Stimulated activated CD4-positive, alpha-beta T cell treated with anti-CD3 and anti-CD28 coated beads, Interleukin-1b, Interleukin-23, amount 100 ng/mL, for 1 hour (primary cell): ENCODE results near the gene PRRC2B.
"Not testable (repeated sequence)": the region's sequence is repeated elsewhere in the genome, so short reads cannot be mapped to it uniquely, and the experiment has no call there.

ENCODE experiments used
- DNase-seq, 2 donors: peaks; one replicate each; pipeline ENCODE4 v3.0.0-alpha.2; 2020; ENCODE audit warnings: low read depth in 2 of 2

PRRC2B gene

DNA sequence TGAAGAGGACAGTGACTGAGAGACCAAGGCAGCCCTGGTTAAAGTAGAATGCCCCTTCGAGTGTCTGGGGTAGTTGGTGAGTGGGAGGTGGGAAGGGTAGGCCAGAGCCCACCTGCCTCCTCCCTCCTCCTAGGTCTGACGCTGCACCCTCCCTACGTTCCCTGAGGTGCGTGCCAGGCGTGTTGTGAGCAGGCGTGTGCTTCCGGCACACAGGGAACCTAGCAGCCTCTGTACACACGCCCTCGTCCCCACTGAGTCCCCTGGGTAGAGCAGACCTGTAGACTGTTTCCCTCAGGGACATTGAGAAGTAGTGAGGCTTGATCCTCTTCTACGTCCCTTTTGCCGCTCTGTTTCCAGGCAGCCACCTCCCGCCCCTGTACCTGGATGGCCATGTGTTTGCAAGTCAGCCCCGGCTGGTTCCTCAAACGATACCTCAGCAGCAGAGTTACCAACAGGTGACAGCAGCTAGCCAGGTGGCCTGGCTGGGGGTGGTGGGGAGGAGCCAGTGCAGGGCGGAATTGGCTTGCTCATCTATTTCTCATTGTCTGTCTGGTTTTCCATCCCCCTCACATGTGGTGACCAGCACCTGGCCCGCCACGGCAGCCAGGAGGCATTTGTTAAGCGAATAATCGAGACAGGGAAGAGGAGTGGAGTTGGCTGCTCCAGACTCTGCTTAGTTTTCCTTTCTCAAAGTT is 92.0 kb downstream of the PRRC2B start:
- no peak for DNase-seq

- DNase-seq: no peak
These were observed 93.1 kb downstream of the PRRC2B start for GRCh38 chr9:131487001-131487400.

- no peak for DNase-seq
These were observed 93.7 kb downstream of the PRRC2B start for GRCh38 chr9:131487621-131488031.

DNA sequence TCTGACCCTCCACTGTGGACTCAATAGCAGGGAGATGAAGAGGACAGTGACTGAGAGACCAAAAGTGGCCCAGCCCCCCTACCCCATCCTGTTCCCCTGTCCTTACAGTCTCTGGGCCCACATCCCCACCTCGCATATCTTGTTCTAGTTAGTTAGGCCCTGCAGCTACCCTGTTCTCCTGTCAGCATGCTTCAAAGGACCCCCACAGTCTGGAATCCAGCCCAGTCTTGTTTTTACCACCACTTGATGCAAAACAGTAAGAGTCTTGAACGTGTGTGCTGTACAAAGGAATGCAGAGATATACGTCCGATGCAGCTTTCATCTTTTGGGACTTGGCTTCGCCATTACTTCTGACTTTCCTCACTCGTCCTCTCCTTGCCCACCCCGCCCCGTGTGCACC is 96.6 kb downstream of the PRRC2B start:
- no peak for DNase-seq

DNA sequence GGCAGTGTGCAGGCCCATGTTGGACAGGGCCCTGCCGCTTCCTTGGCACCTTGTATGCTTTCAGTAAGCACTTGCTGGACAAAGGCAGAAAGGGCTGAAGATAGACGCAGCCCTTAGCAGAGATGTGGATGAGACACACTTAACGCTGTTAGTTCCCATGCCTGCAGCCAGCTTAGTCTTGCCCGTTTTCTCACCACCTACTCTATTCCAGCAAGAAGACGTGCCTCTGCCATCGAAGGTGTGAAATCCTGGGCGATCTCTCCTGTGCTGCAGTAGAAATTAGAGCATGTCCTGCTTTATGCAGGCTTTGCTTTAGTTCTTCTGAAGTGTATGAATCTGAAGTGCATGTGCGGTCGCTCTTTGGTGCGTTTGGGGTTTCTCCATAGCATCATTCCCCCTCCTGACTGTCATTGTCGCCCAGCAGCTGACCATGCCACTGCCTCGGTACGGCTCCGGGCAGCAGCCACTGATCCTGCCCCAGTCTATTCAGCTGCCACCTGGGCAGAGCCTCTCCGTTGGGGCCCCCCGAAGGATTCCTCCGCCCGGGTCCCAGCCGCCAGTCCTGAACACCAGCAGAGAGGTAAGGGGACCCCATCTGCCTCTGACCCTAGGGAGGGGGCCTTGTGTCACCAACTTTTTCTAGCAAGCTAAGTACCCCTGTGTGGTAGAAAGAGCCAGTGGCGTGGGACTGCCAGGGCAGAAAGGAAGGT is 97.3 kb downstream of the PRRC2B start:
- no peak for DNase-seq

- no peak for DNase-seq
These were observed 98.2 kb downstream of the PRRC2B start for GRCh38 chr9:131492070-131492469.

GRCh38 chr9:131494296-131494870 is 100.5 kb downstream of the PRRC2B start:
- no peak for DNase-seq

GRCh38 chr9:131495785-131496184 is 101.9 kb downstream of the PRRC2B start:
- DNase-seq: no peak

- no peak for DNase-seq
These were observed 103.0 kb downstream of the PRRC2B start for GRCh38 chr9:131496844-131497405.

DNA sequence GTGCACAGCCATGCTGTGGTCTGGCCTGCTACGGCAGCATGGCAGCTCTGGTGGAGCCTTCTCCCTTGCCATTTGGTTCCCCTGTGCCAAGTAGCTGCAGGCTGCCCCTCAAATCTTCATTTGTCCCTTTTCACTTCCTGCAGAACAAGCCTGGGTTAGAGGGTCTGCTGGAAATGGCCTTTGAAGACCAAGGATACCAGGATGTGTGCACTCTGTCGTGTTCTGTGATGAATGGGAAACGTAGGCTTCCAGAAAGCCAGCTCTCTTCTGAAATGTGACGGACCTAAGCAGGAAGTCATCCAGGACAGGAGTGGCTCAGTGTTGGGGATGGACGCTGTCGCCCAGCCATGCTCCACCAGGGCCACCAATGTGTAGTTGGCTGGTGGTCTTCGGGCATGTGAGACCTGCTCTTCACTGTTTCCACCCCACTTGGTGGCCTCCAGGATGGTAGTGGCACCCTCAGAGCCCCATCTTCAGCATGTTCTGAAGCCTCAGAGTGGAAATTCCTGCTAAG is 105.4 kb downstream of the PRRC2B start:
- no peak for DNase-seq

GRCh38 chr9:131500377-131500776 is 106.5 kb downstream of the PRRC2B start:
- peak in 1 of 2 donors; percentile 34 for DNase-seq

- no peak for DNase-seq
These were observed 107.2 kb downstream of the PRRC2B start for GRCh38 chr9:131500939-131501541.

GRCh38 chr9:131502781-131503625 is 109.1 kb downstream of the PRRC2B start, which contains the start of gene POMT1:
Gene POMT1, plus strand, starts transcription at chr9:131502918. Its CDS starts 1,301 bp downstream, at chr9:131504219.
- peak; percentile 78 to 79 for DNase-seq

DNA sequence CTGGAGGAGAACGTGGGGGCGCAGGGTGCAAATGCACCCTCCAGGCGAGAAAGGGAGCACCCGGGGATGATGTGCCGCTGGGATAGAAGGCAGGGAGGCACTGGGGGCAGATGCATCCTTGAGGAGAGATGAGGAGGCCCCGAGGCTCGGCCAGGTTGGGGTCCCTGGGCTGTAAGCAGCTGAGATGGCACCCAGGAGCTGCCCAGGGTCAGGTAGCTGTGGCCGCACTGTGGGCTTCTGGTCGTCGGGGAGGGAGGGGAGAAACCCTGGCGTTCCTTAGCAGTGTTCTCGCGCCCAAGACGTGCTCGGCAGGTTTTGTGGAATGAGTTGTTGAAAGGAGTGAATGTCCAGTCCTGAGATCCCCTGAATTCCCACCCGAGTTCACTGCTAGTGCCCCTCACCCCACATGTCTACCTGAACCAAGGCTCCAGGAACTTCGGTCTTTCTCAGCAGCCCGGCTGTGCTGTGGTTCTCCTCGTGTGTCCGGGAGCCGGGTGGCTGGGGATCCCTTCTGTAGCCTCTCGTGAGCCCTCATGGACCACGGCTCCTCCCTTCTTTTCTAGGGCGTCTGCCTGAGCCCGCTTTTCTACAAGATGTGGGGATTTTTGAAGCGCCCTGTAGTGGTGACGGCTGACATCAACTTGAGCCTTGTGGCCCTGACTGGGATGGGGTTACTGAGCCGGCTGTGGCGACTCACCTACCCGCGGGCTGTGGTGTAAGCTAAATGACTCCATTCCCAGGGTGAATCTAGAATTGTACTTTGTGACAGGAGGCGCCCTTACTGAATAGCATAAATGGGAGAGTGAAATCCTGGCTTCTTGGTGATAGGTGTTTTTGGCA is 110.0 kb downstream of the PRRC2B start:
- no peak for DNase-seq

DNA sequence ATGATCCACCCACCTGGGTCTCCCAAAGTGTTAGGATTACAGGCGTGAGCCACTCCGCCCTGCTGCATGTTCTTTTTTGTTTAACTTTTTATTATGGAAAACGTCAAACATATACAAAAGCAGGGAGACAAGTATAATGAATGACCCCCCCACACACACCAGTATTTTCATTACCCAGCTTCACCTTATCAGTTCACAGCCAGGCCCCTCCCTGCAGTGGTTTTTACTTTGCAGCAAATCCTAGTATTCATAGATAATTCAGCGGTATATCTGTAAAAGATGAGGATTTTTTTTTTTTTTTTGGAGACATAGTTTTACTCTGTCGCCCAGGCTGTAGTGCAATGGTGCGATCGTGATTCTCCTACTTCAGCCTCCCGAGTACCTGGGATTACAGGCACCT is 111.1 kb downstream of the PRRC2B start:
- DNase-seq: no peak

DNA sequence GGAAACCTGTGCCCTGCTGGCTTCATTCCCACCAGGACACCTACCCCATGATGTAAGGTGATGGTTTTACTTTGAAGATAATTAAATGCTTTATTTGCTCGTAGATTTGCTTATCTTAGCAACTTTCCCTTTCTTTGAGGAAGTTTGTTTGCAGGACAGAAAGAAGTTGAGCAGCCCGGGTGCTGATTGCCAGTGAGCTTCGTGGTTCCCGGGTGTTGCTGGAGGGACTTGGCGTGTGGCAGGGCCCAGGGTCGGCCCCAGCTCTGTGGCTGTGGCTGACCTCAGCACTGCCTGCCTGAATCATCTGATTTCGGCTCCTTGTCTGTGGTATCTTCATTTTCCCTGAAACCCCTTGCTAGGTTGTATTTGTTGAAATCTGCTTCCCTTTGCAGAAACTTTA is 117.5 kb downstream of the PRRC2B start:
- no peak for DNase-seq

- DNase-seq: no peak
These were observed 118.0 kb downstream of the PRRC2B start for GRCh38 chr9:131511880-131512279.

DNA sequence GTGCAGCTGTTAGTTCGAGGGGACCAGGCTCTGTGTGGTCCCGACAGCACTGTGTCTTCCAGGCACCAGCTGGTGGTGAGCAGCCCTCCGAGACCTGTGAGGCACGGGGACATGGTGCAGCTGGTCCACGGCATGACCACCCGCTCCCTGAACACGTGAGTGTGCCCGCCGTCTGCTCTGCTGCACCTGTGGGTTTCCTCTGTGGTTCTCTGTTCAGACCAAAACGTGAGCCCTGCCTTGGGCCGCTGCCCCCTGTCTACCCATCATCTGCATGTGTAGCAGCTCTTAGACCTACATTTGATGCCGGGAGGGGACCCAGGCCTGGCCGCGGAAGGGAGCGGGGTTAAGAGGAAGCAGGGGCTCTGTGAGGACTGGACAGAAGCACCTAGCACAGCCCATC is 119.3 kb downstream of the PRRC2B start:
- DNase-seq: no peak

DNA sequence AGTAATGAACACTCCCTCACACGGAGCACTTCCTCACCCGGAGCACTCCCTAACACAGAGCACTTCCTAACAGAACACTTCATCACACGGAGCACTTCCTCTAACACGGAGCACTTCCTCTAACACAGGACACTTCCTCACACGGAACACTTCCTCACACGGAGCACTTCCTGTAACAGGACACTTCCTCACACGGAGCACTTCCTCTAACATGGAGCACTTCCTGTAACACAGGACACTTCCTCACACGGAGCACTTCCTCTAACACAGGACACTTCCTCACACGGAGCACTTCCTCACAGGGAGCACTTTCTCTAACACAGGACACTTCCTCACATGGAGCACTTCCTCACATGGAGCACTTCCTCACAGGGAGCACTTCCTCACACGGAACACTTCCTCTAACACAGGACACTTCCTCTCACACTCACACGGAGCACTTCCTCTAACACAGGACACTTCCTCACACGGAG is 121.7 kb downstream of the PRRC2B start:
- DNase-seq: not testable (repeated sequence)

DNA sequence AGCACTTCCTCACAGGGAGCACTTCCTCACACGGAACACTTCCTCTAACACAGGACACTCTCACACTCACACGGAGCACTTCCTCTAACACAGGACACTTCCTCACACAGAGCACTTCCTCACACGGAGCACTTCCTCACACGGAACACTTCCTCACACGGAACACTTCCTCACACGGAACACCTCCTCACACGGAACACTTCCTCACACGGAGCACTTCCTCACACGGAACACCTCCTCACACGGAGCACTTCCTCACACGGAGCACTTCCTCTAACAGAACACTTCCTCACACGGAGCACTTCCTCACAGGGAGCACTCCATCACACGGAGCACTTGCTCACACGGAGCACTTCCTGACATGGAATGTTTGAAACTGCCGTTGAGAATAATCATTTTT is 122.2 kb downstream of the PRRC2B start:
- no peak for DNase-seq
